Gastroesophageal sphincter (tissue), 3 donors: ENCODE data around the gene RASL10A.

Experiments used
- EP300 ChIP-seq: sonication (generic); formaldehyde crosslinking; IDR thresholded peaks from one replicate; pipeline ENCODE4 v1.6.1; 2017; ENCODE audit warnings: antibody characterized with exemption, mild to moderate bottlenecking
- TF ChIP-seq, protein P1 (sequence below), 4 experiments: fragments of 200-600 bp in 2 of 4; fragments of 450-650 bp in 2 of 4; sonication (generic) in 1 of 4; IDR thresholded peaks; one replicate each; pipeline ENCODE4 v1.5.1; 2017 to 2019; ENCODE audit warnings: antibody characterized with exemption in 4 of 4, mild to moderate bottlenecking in 2 of 4, moderate library complexity in 2 of 4

DNA sequence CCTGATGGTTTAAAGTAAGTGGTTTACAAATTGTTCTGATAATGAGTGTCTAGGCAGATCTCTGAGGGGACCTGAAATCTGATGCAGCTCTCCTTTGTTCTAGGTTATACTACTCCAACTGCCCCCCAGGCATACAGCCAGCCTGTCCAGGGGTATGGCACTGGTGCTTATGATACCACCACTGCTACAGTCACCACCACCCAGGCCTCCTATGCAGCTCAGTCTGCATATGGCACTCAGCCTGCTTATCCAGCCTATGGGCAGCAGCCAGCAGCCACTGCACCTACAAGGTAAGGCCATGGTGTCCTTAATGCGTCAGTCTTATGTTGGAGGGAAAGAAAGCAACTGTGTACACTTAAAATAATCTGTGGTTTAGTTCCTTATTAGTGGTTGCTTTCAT lies 37.6 kb downstream of the RASL10A start:
- TF ChIP-seq, protein P1, sequence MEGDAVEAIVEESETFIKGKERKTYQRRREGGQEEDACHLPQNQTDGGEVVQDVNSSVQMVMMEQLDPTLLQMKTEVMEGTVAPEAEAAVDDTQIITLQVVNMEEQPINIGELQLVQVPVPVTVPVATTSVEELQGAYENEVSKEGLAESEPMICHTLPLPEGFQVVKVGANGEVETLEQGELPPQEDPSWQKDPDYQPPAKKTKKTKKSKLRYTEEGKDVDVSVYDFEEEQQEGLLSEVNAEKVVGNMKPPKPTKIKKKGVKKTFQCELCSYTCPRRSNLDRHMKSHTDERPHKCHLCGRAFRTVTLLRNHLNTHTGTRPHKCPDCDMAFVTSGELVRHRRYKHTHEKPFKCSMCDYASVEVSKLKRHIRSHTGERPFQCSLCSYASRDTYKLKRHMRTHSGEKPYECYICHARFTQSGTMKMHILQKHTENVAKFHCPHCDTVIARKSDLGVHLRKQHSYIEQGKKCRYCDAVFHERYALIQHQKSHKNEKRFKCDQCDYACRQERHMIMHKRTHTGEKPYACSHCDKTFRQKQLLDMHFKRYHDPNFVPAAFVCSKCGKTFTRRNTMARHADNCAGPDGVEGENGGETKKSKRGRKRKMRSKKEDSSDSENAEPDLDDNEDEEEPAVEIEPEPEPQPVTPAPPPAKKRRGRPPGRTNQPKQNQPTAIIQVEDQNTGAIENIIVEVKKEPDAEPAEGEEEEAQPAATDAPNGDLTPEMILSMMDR (IDR thresholded peaks at IDR 0.05) = no peak
- TF ChIP-seq EP300 = no peak
